Stimulated activated CD8-positive, alpha-beta memory T cell treated with anti-CD3 and anti-CD28 coated beads, Interleukin-15, amount 100 ng/mL, for 4 hours (primary cell): ENCODE measurements around the gene SRCAP.
A peak's percentile ranks its signal among the peaks of the same experiment; 100 is the strongest.

Source experiments
- DNase-seq, 2 donors: peaks; one replicate each; pipeline ENCODE4 v3.0.0-alpha.2; 2020; ENCODE audit warnings: low read depth in 2 of 2

SRCAP gene

DNA sequence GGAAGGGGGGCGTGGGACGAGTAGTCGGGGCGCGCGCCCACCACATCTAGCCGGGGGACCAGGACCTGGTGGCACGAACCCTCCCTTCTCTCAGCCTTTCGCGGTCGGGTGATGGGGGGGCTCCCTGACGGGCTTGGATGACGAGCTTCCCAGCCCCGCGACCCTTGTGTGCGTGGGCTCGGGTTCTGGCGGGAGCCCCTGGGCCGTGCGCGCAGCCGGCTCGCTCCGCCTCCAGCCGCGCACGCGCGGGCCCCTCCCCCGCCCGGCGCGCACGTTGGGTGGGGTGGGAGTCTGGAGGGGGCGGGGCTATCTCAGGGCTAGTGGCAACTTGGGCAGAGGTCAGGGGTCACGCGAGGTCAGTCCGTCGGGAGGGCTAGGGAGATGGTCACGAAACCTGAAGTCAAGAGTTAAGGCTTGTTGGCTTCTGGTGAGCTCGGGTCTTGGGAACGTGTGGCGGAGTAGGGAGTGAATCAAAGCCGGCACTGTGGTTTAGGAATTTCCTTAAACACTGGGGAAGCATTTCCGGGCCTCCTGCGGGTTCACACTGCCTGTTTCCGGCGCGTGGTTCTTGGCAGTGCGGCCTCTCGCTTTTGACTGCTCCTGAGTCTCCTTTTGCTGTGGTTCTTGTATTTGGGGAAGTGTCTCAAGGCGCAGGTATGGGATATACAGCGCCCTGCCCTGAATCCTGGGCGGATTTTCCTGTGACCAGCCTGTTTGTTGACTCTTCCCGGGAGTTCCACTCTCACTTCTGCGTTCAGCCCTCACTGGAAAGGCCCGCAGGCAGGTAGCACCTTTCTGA, at the start of gene SRCAP:
Gene SRCAP, plus strand, starts transcription at position 356 of the 799 bp plus-strand sequence. CDS start 1,654 bp downstream, outside the sequence.
- peak; percentile 60 to 75 for DNase-seq

- DNase-seq = no peak
Observed at GRCh38 chr16:30649725-30650368, 49.1 kb upstream of the SRCAP start.

- DNase-seq = peak; percentile 98
Observed at GRCh38 chr16:30650369-30651123, 48.4 kb upstream of the SRCAP start, which contains the start of gene PRR14. TSS of gene PRR14 (plus strand) at chr16:30650960. CDS start at chr16:30651646, 686 bp downstream.

DNA sequence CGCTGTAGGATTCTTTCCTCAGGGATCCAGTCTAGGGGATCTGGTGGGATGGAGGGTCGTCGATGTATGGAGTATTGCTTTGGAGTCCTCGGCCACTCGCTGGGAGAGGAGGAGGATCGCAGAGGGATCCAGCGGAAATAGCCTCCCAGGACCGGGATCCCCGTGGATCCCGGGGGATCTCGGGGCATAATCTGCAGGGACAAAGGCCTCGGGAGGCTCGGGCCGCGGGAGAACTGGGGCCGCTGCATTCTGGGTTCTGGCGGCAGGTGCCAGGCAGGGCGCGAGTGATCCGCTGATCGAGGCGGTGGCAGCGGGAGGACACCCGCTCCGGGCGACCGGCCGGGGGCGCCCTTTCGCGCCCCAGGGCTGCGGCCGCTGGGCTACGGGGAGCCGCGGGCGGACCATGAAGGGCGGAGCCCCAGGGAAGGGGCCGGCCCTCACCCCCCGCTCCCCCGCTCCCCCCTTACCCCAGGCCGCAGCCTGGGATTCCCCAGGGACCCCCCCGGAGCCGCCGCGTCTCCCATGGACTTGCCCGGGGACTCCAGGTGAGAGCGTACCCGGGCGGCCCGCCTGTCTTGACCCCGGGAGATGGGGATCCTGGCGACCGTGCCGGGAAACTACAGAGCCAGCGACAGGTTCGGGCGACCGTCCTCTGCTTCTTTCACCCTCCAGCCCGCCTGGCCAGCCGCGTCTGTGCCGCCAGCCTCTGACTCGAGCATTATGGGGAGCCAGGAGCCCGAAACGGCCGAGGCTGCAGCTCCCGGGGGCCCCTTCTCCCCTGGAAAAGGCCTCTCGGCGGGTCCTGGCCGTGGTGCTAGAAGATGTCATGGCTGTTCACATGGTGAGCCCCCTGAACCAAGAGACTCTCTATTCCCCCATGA, 47.6 kb upstream of the SRCAP start:
- DNase-seq = peak; percentile 52 to 66

- no peak for DNase-seq
Observed at GRCh38 chr16:30652005-30652296, 47.0 kb upstream of the SRCAP start.

- DNase-seq = no peak
Observed at GRCh38 chr16:30652718-30653117, 46.3 kb upstream of the SRCAP start.

GRCh38 chr16:30654856-30655255, 44.1 kb upstream of the SRCAP start:
- DNase-seq = no peak

DNA sequence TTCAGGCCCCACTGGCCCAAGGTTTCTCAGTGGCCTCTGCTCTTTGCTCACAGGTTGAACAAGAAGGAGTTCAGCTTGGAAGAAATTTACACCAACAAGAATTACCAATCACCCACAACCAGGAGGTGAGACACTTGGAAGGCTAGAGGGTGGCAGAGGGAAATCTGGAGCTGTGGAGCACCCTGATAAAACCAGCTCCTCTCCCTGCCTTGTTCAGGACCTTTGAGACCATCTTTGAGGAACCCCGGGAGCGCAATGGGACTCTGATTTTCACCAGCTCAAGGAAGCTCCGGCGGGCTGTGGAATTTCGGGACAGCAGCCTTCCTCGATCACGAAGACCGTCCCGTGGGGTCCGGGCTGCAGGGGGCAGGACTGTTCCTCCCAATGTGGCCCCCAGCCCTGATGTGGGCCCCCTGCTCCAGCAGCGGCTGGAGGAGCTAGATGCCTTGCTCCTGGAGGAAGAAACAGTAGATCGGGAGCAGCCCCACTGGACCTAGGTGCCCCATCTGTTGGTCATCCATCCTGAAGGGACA, 43.1 kb upstream of the SRCAP start:
- no peak for DNase-seq

- no peak for DNase-seq
Observed at GRCh38 chr16:30656388-30656787, 42.6 kb upstream of the SRCAP start.

DNA sequence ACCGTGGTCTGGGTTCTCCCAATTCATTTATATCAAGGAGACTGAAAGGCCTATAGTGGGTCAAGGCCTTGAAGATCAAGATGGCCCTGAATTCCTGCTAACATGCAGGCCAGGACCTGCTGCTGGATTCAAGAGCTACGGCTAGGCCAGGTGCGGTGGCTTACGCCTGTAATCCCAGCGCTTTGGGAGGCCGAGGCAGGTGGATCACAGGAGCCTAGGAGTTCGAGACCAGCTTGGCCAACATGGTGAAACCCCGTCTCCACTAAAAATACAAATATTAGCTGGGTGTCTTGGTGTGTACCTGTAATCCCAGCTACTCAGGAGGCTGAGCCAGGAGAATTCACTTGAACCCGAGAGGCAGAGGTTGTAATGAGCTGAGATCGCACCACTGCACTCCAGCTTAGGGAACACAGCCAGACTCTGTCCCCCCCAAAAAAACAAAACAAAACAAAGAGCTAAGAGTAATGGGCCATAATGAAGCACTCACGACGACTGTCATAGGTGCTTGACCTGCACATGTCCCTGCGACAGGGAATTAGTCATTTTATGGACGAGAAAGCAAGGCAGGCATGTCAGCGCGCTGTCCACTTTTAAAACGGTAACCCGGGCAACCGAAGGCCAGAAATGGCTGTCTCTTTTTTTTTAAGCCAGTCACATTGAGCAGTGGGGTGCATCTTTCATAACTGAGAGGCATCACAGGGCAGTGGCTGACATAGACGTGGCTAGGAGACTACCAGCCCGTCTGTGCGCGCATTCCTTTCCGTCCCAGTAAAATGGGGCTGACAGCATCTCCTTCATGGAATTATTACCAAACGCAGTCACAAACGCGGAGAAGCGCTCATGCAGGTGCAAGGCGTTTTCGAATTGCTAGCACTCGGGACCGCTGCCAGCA, 41.8 kb upstream of the SRCAP start:
- no peak for DNase-seq

DNA sequence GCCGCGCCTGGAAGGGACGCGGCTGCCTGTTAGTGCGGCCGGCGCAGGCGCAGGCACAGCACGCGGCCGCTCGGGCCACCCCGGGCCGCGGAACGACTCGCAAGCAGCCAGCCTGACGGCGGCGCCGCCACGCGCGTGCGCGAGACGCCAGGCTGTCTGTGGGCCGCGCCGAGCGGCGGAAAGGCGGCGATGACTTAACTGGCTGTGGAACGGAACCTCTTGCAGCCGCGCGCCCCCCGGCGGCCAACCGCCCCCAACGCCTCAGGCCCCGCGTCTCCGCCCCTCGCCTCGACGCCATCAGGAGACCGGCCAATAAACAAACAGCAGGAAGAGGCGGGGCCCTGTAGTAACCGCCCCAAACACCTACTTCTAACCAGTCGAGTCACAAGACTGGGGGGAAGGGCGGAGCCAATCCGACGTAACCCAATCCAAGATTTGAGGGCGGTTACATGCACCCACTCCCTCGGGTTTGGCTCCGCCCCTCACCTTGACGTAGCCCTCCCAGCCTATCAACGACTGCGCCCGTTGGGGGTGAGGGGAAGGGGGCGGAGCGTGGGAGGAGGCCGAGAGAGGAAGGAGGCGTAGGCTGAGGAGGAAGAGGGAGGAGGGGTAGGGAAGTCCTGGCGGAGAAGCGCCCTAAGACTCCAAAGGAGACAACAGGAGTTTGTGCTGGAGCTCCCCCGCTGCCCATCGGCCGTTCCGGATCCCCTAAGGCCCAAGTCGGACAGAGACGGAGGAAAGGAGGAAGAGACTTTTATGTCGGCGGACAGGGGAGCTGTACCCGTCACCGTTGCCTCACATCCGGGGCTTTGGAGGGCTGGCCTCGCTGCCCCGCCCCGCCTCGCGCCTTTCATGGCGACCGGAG, 40.9 kb upstream of the SRCAP start, which contains the start of gene FBRS:
Gene FBRS, plus strand, starts transcription at position 566 of the 865 bp plus-strand sequence. CDS start 1,088 bp downstream, outside the sequence.
- peak; percentile 100 for DNase-seq

- DNase-seq = peak in 1 of 2 donors; percentile 92
Observed at GRCh38 chr16:30658731-30659506, 40.1 kb upstream of the SRCAP start.

- peak; percentile 26 to 41 for DNase-seq
Observed at GRCh38 chr16:30659507-30660423, 39.2 kb upstream of the SRCAP start.

- DNase-seq = peak; percentile 54 to 78
Observed at GRCh38 chr16:30660424-30661261, 38.3 kb upstream of the SRCAP start.

DNA sequence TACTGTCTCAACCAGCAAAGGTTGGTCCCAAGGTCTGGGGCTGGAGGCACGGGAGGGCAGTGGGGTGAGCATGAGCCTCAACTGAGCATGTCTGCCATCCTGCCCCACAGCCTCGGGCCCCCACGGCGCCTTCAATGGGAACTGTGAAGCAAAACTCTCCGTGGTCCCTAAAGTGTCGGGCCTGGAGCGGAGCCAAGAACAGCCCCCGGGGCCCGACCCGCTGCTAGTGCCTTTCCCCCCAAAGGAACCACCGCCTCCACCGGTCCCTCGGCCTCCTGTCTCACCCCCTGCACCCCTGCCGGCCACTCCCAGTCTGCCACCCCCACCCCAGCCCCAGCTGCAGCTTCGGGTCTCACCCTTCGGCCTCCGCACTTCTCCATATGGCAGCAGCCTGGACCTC, 36.5 kb upstream of the SRCAP start:
- DNase-seq = no peak

GRCh38 chr16:30663038-30663437, 35.9 kb upstream of the SRCAP start:
- no peak for DNase-seq
